ENCODE results near the gene PXMP4.

PXMP4 gene

DNA sequence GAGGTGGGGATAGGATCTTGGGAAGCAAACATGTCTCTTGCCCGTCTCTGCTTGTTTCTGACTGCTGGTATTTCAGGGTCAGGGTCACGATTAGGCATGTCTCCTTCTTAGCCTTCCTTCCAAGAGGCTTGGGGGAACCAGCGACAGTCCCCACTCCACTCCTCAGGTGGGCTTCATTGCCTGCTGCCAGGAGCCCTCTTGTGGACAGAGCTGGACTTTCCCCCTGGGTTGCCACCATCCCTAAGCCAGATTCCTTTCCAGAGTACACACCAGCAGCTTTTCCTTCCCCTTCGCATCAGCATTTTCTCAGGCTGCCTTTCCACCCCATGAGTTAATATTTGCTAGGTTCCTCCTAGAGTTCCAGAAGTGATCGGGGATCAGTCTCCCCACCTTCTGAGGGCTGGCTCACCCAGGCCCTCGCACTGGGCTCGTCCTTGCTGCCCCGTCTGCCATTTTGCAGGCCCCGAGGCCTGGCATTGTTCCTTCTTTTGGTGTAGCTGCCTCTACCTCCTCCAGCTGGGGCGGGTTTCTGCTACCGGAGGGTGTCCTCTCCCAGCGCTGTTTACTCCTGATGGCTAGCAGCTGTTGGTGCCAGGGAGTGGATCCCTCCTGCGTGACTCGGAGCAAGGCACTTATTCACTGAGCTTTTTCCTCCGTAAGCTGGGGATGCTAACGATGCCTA is 66.8 kb downstream of the PXMP4 start:
- peak; percentile 73 for DNase-seq

All from OCI-M1 (cell line).